Left renal cortex interstitium (tissue), 4 donors: ENCODE data around the gene FHOD3. TPM values are rescaled to one million over a fixed set of nuclear protein-coding genes. Genes with fewer than 3 reads are reported as not detected.

Experiments used
- DNase-seq, 4 donors: peaks; one replicate each; pipeline ENCODE4 v3.0.0-alpha.2; 2013; ENCODE audit warnings: low read depth in 4 of 4, low spot score in 2 of 4, missing footprints in 1 of 4
- polyA plus RNA-seq, 4 donors: library from polyadenylated mRNA; unstranded; fragments of 120-200 nt; gene quantifications; one replicate each; pipeline ENCODE4 v1.2.1, GENCODE V29; 2013; ENCODE audit not compliant: insufficient read length in 4 of 4

Gene FHOD3
- polyA plus RNA-seq, 4 donors, result 35.3 to 42.9 (median 40.5) TPM

- no peak for DNase-seq
Measured at GRCh38 chr18:36464126-36464651, 166.7 kb downstream of the FHOD3 start.

GRCh38 chr18:36465276-36465675 lies 167.8 kb downstream of the FHOD3 start:
- no peak for DNase-seq

GRCh38 chr18:36465970-36466369 lies 168.5 kb downstream of the FHOD3 start:
- DNase-seq, result no peak

- no peak for DNase-seq
Measured at GRCh38 chr18:36467614-36468013, 170.1 kb downstream of the FHOD3 start.

- no peak for DNase-seq
Measured at GRCh38 chr18:36468161-36468560, 170.6 kb downstream of the FHOD3 start.

GRCh38 chr18:36469461-36469860 lies 171.9 kb downstream of the FHOD3 start:
- DNase-seq, result no peak

- DNase-seq, result no peak
Measured at GRCh38 chr18:36470896-36471295, 173.4 kb downstream of the FHOD3 start.

- no peak for DNase-seq
Measured at GRCh38 chr18:36471393-36471792, 173.9 kb downstream of the FHOD3 start.

GRCh38 chr18:36476433-36476832 lies 178.9 kb downstream of the FHOD3 start:
- no peak for DNase-seq

- DNase-seq, result no peak
Measured at GRCh38 chr18:36477776-36478175, 180.3 kb downstream of the FHOD3 start.

- DNase-seq, result no peak
Measured at GRCh38 chr18:36481201-36481657, 183.7 kb downstream of the FHOD3 start.

GRCh38 chr18:36481935-36482334 lies 184.4 kb downstream of the FHOD3 start:
- DNase-seq, result no peak

GRCh38 chr18:36484591-36484990 lies 187.1 kb downstream of the FHOD3 start:
- DNase-seq, result no peak

- DNase-seq, result no peak
Measured at GRCh38 chr18:36485772-36486171, 188.3 kb downstream of the FHOD3 start.

GRCh38 chr18:36488131-36488530 lies 190.6 kb downstream of the FHOD3 start:
- no peak for DNase-seq

- DNase-seq, result no peak
Measured at GRCh38 chr18:36490897-36491296, 193.4 kb downstream of the FHOD3 start.

- no peak for DNase-seq
Measured at GRCh38 chr18:36492604-36493329, 195.3 kb downstream of the FHOD3 start.

- DNase-seq, result no peak
Measured at GRCh38 chr18:36493349-36494159, 196.0 kb downstream of the FHOD3 start.

- no peak for DNase-seq
Measured at GRCh38 chr18:36494160-36494437, 196.6 kb downstream of the FHOD3 start.

- DNase-seq, result no peak
Measured at GRCh38 chr18:36496022-36496421, 198.5 kb downstream of the FHOD3 start.

- no peak for DNase-seq
Measured at GRCh38 chr18:36499938-36500337, 202.4 kb downstream of the FHOD3 start.

GRCh38 chr18:36501100-36501499 lies 203.6 kb downstream of the FHOD3 start:
- DNase-seq, result no peak
